ENCODE results near the gene ALDH4A1.

Gene ALDH4A1

DNA sequence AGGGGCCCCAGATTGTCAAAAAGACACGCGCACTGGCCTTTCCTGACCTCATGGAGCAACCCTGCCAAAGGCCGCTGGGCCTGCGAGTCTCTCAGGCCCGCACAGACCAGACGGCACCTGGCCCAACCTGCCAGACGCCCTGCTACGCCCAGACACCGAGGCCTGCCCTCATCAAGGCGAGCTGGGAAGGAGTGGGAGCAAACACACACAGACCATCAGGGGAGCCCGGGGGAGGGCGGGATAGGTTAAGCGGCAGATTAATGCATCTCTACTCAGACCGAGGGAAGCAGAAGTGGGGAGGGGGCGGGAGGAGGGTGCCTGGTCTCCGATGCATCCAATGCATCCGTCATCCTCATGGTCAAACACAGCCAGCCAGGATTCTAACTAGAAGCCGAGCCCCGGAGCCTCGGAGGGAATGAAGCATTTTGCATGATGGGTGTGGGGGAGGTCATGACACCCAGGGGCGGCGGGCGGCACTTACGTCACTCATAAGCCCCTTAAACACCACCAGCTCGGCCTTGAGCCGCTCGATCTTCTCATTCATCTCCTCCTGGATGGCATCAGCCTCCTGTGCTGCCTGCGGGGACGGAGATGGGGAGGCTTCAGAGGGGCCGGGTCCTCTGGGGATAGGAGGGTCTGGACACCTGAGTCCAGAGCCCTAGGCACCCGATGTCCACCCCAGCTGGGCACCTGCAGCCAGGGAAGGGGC is 17.0 kb upstream of the ALDH4A1 start:
- Histone ChIP-seq H3K4me3 (ENCODE audit: low read depth, low read length) (no peak overlapping the region), H3K27me3 (ENCODE audit: control insufficient read depth, insufficient read depth, low read length) (no peaks in the 10 kb centered on the region), H3K27ac (ENCODE audit: low read depth, low read length) (no peak overlapping the region), H3K36me3 (ENCODE audit: control insufficient read depth, insufficient read depth, low read length) (no peaks in the 10 kb centered on the region), H3K9ac (ENCODE audit: low read depth, low read length) (no peak overlapping the region), H3K9me3 (ENCODE audit: control insufficient read depth, insufficient read depth, low read length) (no peaks in the 10 kb centered on the region), H3K4me1 (ENCODE audit: control insufficient read depth, insufficient read depth, low read length) (peaks cover 15% of the 10 kb centered on the region; the same call in 1 of the 2 replicates)

DNA sequence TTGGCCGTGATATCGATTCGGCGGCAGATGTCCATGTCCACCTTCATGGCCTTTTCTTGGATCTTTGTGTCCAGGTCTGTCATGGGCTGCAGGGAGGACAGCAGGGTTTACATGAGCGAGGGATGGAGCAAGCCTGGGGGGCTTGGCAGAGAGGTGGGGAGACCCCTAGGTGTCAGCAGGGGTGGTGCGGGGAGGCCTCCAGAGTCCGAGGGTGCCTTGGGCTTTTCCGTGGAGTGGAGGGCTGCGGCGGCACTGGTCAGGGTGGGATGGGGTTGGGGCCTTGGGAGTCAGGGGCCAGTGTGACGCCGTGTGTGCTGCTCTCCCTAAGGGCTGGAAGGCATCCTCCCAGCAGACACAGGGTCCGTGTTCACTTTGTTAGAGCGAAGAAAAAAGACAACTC is 16.1 kb upstream of the ALDH4A1 start:
- Histone ChIP-seq H3K4me3 (ENCODE audit: low read depth, low read length) (no peak overlapping the region), H3K9me3 (ENCODE audit: control insufficient read depth, insufficient read depth, low read length) (no peaks in the 10 kb centered on the region), H3K27me3 (ENCODE audit: control insufficient read depth, insufficient read depth, low read length) (no peaks in the 10 kb centered on the region), H3K4me1 (ENCODE audit: control insufficient read depth, insufficient read depth, low read length) (peaks cover 9% of the 10 kb centered on the region; the same call in 1 of the 2 replicates), H3K36me3 (ENCODE audit: control insufficient read depth, insufficient read depth, low read length) (no peaks in the 10 kb centered on the region), H3K9ac (ENCODE audit: low read depth, low read length) (no peak overlapping the region), H3K27ac (ENCODE audit: low read depth, low read length) (no peak overlapping the region)

DNA sequence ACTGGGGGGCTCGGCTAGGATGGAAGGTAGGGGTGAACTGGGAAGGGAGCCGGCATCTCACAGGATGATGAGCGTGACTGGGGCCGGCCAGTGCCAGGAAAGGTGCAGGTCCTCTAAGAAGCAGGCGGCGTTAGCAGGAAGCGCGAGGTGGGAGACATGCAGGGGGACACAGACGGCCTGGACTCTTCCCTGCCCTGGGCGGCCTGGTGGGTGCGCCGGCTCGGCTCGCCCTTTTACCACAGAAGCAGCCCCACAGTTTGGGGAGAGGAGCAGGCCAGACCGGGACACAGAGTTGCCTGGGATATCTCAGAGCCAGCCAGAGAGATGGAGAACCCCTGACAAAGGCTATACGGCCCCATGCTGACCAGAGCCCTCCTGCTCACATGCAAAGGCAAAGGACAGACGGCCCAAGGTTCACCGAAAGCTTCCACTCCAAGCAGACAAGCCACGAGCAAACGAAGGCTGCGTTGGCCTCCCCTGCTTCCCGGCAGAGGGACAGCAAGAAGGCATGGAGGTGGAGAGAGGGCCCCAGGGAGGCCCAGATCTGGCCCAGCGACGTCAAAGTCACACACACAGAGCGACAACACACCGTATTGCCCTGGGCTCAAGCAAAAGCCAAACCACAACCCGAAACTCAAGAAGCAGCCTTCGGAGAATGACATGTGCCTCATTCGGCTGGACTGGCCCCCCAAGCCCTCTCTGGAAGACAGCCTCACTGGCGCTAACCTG is 14.9 kb upstream of the ALDH4A1 start:
- no peaks in the 10 kb centered on the region for H3K27me3 ChIP-seq (ENCODE audit: control insufficient read depth, insufficient read depth, low read length)
- no peak overlapping the region for H3K27ac ChIP-seq (ENCODE audit: low read depth, low read length)
- no peak overlapping the region for H3K9ac ChIP-seq (ENCODE audit: low read depth, low read length)
- H3K4me1 ChIP-seq (ENCODE audit: control insufficient read depth, insufficient read depth, low read length): 0 out of 2 replicates have a peak, but pooled peaks cover under 1% of the 10 kb centered on the region
- H3K9me3 ChIP-seq (ENCODE audit: control insufficient read depth, insufficient read depth, low read length): no peaks in the 10 kb centered on the region
- no peaks in the 10 kb centered on the region for H3K36me3 ChIP-seq (ENCODE audit: control insufficient read depth, insufficient read depth, low read length)
- no peak overlapping the region for H3K4me3 ChIP-seq (ENCODE audit: low read depth, low read length)

DNA sequence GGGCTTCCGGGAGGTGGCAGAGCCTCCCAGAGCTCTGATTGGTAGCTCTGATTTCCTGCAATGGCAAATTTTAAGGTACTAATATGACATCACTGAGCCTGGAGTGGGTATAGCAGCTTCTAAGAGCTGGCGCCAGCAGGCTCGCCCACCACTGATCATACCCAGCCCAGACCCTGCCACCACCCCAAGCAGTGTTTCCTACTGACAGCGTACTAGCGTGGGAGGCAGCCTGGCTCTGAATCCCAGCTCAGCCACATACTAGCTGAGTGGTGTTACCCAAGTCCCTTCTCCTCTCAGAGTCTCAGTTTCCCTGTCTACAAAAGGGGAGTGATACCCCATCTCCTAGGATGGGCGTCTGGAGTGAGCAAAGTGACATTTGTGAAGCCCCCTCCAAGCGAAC is 13.0 kb upstream of the ALDH4A1 start:
- Histone ChIP-seq H3K9ac (ENCODE audit: low read depth, low read length) (no peak overlapping the region), H3K36me3 (ENCODE audit: control insufficient read depth, insufficient read depth, low read length) (peaks cover 5% of the 10 kb centered on the region; the same call in 1 of the 2 replicates), H3K27me3 (ENCODE audit: control insufficient read depth, insufficient read depth, low read length) (no peaks in the 10 kb centered on the region), H3K4me1 (ENCODE audit: control insufficient read depth, insufficient read depth, low read length) (no peaks in the 10 kb centered on the region), H3K4me3 (ENCODE audit: low read depth, low read length) (no peak overlapping the region), H3K9me3 (ENCODE audit: control insufficient read depth, insufficient read depth, low read length) (no peaks in the 10 kb centered on the region), H3K27ac (ENCODE audit: low read depth, low read length) (no peak overlapping the region)

DNA sequence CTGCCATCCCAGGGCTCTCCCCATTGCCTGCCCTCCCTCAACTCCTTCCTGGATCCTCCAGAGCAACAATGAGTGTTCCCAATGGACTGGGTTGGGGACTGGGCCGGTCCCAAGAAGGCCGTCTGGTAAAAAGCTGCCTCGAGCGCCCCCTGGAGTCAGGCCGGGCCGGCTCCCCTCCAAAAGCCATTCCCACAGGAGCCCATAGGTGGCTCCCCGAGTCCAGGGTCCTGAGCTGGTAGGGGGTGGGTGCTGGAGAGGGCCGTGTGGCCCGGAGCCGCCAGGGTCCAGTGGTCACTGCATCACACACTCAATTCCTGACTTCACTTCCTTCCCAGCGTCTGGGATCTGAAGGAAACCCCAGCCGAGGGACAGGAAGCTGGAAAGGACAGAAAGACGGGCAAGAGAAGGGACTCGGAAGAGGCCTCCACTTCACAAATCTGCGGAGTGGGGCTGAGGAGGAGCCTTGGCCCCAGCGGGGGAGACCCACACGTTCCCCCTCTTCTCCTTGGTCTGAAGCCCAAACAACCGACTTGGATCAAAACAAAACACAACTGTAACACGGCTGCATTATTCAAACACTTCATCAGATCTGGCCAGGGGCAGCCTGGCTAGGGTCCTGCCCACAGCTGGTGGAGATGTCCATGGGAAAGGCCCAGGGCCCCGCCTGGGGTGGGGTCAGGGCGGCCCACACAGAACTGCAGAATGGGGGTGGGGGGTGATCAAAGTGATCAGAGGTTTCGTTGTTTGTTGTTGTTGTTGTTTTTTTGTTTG is 10.9 kb upstream of the ALDH4A1 start:
- Histone ChIP-seq H3K36me3 (ENCODE audit: control insufficient read depth, insufficient read depth, low read length) (peaks cover 5% of the 10 kb centered on the region; the same call in 1 of the 2 replicates), H3K4me1 (ENCODE audit: control insufficient read depth, insufficient read depth, low read length) (no peaks in the 10 kb centered on the region), H3K4me3 (ENCODE audit: low read depth, low read length) (no peak overlapping the region)

DNA sequence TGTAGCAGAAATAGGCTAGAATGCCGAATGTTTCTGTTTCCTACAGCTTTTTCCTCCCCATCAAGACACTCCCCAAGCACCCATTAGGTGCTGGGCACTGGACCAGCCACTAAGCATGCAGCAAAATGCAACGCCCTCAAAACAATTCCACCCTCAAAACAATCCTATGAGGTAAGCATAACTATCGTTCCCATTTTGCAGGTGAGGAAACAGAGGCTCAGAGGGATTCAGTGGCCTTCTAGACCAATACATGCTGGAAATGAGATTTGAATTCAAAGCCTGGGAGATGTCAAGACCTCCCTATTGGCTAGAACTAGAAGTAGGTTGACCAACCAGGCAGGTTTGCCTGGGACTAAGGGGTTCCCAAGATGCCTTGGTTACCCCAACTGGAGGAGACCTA is 10.2 kb upstream of the ALDH4A1 start:
- H3K27me3 ChIP-seq (ENCODE audit: control insufficient read depth, insufficient read depth, low read length): no peaks in the 10 kb centered on the region
- H3K27ac ChIP-seq (ENCODE audit: low read depth, low read length): no peak overlapping the region
- H3K4me1 ChIP-seq (ENCODE audit: control insufficient read depth, insufficient read depth, low read length): no peaks in the 10 kb centered on the region
- peaks cover 5% of the 10 kb centered on the region; the same call in 1 of the 2 replicates for H3K36me3 ChIP-seq (ENCODE audit: control insufficient read depth, insufficient read depth, low read length)
- no peaks in the 10 kb centered on the region for H3K9me3 ChIP-seq (ENCODE audit: control insufficient read depth, insufficient read depth, low read length)
- no peak overlapping the region for H3K9ac ChIP-seq (ENCODE audit: low read depth, low read length)
- H3K4me3 ChIP-seq (ENCODE audit: low read depth, low read length): no peak overlapping the region

More for the DNA sequence above, 10.9 kb upstream of the ALDH4A1 start:
- H3K9me3 ChIP-seq (ENCODE audit: control insufficient read depth, insufficient read depth, low read length): no peaks in the 10 kb centered on the region
- no peak overlapping the region for H3K9ac ChIP-seq (ENCODE audit: low read depth, low read length)
- H3K27me3 ChIP-seq (ENCODE audit: control insufficient read depth, insufficient read depth, low read length): no peaks in the 10 kb centered on the region
- H3K27ac ChIP-seq (ENCODE audit: low read depth, low read length): no peak overlapping the region

DNA sequence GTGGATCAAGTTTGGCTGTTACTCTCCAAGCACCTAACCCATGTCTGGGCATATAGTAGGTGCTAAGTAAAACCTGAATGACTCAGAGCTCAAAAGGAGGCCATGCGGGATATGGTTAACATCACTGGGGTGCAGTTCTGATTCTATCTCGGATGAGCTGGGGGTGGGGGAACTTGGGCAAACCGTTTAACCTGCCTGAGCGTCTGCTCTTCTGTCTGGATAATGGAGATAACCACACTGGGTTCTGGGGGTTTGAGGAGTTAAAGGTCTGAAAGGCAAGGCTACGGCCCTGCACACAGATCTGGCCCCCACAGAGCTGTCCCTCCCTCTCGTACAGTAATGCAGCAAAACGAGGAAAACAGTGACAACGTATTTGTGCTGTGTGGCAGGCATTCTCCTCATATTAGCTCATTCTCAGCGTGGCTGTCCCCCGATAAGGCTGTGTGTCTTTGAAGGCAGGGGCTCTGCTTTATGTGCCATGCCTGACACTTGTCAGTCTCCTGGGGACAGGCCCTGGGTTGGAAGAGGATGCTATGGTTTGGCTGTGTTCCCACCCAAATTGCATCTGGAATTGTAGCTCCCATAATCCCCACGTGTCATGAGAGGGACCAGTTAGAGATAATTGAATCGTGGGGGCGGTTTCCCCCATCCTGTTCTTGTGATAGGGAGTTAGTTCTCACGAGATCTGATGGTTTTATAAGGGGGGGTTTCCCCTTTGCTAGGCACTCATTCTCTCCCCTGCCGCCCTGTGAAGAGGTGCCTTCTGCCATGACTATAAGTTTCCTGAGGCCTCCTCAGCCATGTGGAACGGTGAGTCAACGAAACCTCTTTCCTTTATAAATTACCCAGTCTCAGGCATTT is 6.8 kb upstream of the ALDH4A1 start:
- no peaks in the 10 kb centered on the region for H3K27me3 ChIP-seq (ENCODE audit: control insufficient read depth, insufficient read depth, low read length)
- H3K9me3 ChIP-seq (ENCODE audit: control insufficient read depth, insufficient read depth, low read length): no peaks in the 10 kb centered on the region
- no peak overlapping the region for H3K9ac ChIP-seq (ENCODE audit: low read depth, low read length)
- no peaks in the 10 kb centered on the region for H3K4me1 ChIP-seq (ENCODE audit: control insufficient read depth, insufficient read depth, low read length)
- H3K27ac ChIP-seq (ENCODE audit: low read depth, low read length): no peak overlapping the region
- H3K4me3 ChIP-seq (ENCODE audit: low read depth, low read length): no peak overlapping the region
- H3K36me3 ChIP-seq (ENCODE audit: control insufficient read depth, insufficient read depth, low read length): peaks cover 5% of the 10 kb centered on the region; the same call in 1 of the 2 replicates

DNA sequence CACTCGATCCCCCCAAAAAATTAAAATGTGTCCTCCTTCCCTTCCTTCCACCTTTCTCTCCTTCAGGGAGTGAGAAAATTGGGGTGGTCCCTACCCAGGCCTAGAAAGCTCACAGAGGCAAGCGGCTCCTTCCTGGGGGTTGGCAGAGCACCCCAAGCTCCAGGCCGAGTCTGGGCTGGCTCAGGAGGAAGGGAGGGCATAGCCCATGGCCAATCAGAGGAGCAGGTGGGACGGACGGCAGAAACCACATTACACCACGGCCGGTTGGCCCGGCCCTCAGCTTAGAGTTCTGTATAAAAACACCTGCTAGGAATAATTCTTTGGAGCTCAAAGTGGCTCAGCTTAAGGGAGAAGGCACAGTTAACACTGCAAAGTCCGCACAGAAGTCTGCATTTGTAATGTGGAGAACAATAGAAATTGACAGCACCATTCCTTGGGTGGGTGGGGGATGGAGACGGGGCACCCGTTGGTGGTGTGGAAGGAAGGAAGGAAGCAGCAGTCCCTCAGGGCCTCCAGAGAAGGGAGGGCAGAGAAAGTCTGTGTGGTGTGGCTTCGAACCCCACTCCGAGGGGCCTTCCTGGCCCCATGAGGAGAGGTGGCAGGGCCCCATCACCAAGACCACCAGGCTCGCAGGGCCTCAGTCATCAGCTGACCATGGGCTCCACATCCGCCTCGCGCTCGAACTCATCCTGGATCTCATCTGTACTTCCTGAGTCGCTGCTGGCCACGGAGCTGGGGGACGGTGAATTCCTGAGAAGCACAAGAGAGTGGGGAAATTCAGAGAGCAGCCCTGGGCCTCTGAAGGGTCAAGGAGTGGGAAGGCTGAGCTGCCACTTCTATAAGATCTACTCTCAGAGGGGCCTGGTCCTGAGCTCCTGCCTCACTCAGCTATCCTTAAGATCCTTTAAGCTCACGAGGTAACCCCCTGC is 5.8 kb upstream of the ALDH4A1 start:
- no peak overlapping the region for H3K4me3 ChIP-seq (ENCODE audit: low read depth, low read length)
- H3K4me1 ChIP-seq (ENCODE audit: control insufficient read depth, insufficient read depth, low read length): no peaks in the 10 kb centered on the region
- no peaks in the 10 kb centered on the region for H3K27me3 ChIP-seq (ENCODE audit: control insufficient read depth, insufficient read depth, low read length)
- no peaks in the 10 kb centered on the region for H3K9me3 ChIP-seq (ENCODE audit: control insufficient read depth, insufficient read depth, low read length)
- peaks cover 5% of the 10 kb centered on the region; the same call in 1 of the 2 replicates for H3K36me3 ChIP-seq (ENCODE audit: control insufficient read depth, insufficient read depth, low read length)
- H3K9ac ChIP-seq (ENCODE audit: low read depth, low read length): no peak overlapping the region
- no peak overlapping the region for H3K27ac ChIP-seq (ENCODE audit: low read depth, low read length)

DNA sequence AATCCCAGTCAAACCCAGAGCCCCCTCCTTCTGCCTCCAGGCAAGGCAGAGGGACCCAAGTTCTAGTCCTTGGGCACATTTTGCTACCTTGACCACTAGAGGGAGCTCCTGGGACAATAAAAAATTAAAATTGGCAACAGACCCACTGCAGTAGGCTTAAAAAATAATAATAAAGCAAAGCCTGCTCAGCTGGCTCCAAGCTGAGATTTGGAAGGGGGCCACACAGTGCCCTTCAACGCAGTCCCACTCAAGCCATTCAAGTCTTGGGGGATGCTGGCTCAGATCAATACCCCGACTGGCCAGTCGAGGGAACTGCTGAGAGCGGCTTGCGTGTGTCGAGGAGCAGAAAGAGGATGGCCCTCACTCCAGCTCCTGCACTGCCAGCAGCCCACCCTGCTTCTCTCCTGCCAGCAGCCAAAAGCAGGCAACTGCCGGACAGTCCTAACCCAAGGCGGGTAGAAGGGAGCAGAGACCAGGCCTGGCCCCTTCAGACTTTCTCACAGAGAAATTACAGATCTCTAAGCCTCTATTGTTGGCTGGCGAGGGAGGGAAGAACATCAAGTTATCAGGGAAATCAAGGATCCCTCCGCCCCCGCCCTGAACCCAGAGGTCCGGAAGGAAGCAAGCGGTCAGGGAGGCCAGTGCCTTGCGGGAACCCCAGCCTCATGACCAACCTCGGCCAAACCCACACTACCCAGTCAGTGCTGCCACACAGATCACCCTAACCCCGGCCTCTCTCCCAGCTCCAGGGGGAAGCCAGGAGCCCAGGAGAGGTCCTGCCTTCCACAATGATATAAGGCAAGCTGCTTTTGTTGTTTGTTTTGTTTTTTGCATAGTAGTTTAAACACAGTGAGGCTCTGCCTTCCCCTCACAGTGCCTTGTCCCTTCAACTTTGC is 4.9 kb upstream of the ALDH4A1 start:
- H3K9me3 ChIP-seq (ENCODE audit: control insufficient read depth, insufficient read depth, low read length): no peaks in the 10 kb centered on the region
- H3K4me1 ChIP-seq (ENCODE audit: control insufficient read depth, insufficient read depth, low read length): no peaks in the 10 kb centered on the region
- H3K36me3 ChIP-seq (ENCODE audit: control insufficient read depth, insufficient read depth, low read length): peaks cover 5% of the 10 kb centered on the region; the same call in 1 of the 2 replicates
- H3K9ac ChIP-seq (ENCODE audit: low read depth, low read length): no peak overlapping the region
- H3K27ac ChIP-seq (ENCODE audit: low read depth, low read length): no peak overlapping the region
- no peak overlapping the region for H3K4me3 ChIP-seq (ENCODE audit: low read depth, low read length)
- H3K27me3 ChIP-seq (ENCODE audit: control insufficient read depth, insufficient read depth, low read length): no peaks in the 10 kb centered on the region
